OCI-LY7 (cell line): ENCODE measurements around the gene XIRP2. TPM values are rescaled to one million over a fixed set of nuclear protein-coding genes. Genes with fewer than 3 reads are reported as not detected.

Experiments
- BruUV-seq: library from RNA; stranded (reverse); fragments of 400-500 nt; replicated peaks from 2 replicates; lab custom pipeline; 2021; lab: Mats Ljungman, UMichigan
- CTCF ChIA-PET: fragments of 300-600 bp; sonication (Branson Sonifier 250); formaldehyde crosslinking; loops from one replicate; lab custom pipeline; 2022; ENCODE audit warnings: antibody characterized with exemption; ENCODE audit not compliant: unreplicated experiment; lab: Charles Lee
- POLR2A ChIA-PET: fragments of 300-600 bp; sonication (Branson Sonifier 250); formaldehyde crosslinking; loops from one replicate; lab custom pipeline; 2022; ENCODE audit warnings: antibody characterized with exemption; lab: Charles Lee
- DNase-seq: peaks from one replicate; pipeline ENCODE4 v3.0.0-alpha.2; 2015; ENCODE audit warnings: low spot score
- H2AFZ ChIP-seq: fragments of 200-600 bp; sonication (generic), shearing (Covaris generic); 2 replicates; pipeline ENCODE4 v1.6.1; 2014; ENCODE audit warnings: mild to moderate bottlenecking, antibody characterized with exemption, low read length, moderate library complexity
- H3K27ac ChIP-seq: fragments of 200-600 bp; sonication (generic); 2 replicates; pipeline ENCODE4 v1.5.1; 2014; ENCODE audit warnings: mixed run types, low read depth, mild to moderate bottlenecking, moderate library complexity, low read length, inconsistent platforms; ENCODE audit not compliant: poor library complexity, severe bottlenecking
- H3K36me3 ChIP-seq: fragments of 200-600 bp; sonication (generic); 2 replicates; pipeline ENCODE4 v1.6.1; 2014; ENCODE audit warnings: mild to moderate bottlenecking, antibody characterized with exemption, low read length, moderate library complexity, mixed read lengths; ENCODE audit not compliant: insufficient read depth
- H3K4me1 ChIP-seq: fragments of 200-600 bp; sonication (generic); 2 replicates; pipeline ENCODE4 v1.5.1; 2014; ENCODE audit warnings: mild to moderate bottlenecking, low read length; ENCODE audit not compliant: insufficient read depth, poor library complexity, severe bottlenecking
- H3K4me2 ChIP-seq: fragments of 200-600 bp; sonication (generic); 2 replicates; pipeline ENCODE4 v1.6.1; 2014; ENCODE audit warnings: mild to moderate bottlenecking, low read length
- H3K4me3 ChIP-seq: fragments of 200-600 bp; sonication (generic); 2 replicates; pipeline ENCODE4 v1.5.1; 2014; ENCODE audit warnings: mild to moderate bottlenecking, low read depth, low read length; ENCODE audit not compliant: poor library complexity, severe bottlenecking
- H3K79me2 ChIP-seq: fragments of 200-600 bp; sonication (generic); 2 replicates; pipeline ENCODE4 v1.6.1; 2016; ENCODE audit warnings: low read depth, mild to moderate bottlenecking, low read length, moderate library complexity, mixed read lengths; ENCODE audit not compliant: insufficient read depth
- H3K9me2 ChIP-seq: fragments of 200-600 bp; sonication (generic); 2 replicates; pipeline ENCODE4 v1.6.1; 2016; ENCODE audit warnings: mild to moderate bottlenecking, low read length, mixed read lengths; ENCODE audit not compliant: insufficient read depth
- H3K9me3 ChIP-seq: fragments of 200-600 bp; sonication (generic); 2 replicates; pipeline ENCODE4 v1.6.1; 2014; ENCODE audit warnings: mild to moderate bottlenecking, mixed run types, low read length, mixed read lengths
- H4K20me1 ChIP-seq: fragments of 200-600 bp; sonication (generic); 2 replicates; pipeline ENCODE4 v1.6.1; 2014; ENCODE audit warnings: mild to moderate bottlenecking, antibody characterized with exemption, low read length, moderate library complexity, mixed read lengths; ENCODE audit not compliant: insufficient read depth
- CTCF ChIP-seq: fragments of 200-600 bp; sonication (generic); conservative IDR thresholded peaks from 2 replicates; pipeline ENCODE4 v1.5.1; 2014; ENCODE audit warnings: mild to moderate bottlenecking, antibody characterized with exemption, low read length, moderate library complexity, mixed read lengths
- EZH2phosphoT487 ChIP-seq: fragments of 200-600 bp; sonication (generic); IDR thresholded peaks from 2 replicates; pipeline ENCODE4 v1.6.1; 2018; ENCODE audit warnings: low read depth, borderline replicate concordance, mild to moderate bottlenecking, mixed run types, antibody characterized with exemption, low read length, moderate library complexity, mixed read lengths
- intact Hi-C: fragments of 100-400 bp; cut with micrococcal nuclease; formaldehyde crosslinking; loops from one replicate; pipeline ENCODE4 v1.10.0; 2022; ENCODE audit not compliant: unreplicated experiment
- total RNA-seq, 2 experiments: library from RNA; depleted of rRNA in 1 of 2; stranded (reverse); fragments of >200 nt in 1 of 2; shearing (Covaris generic) in 1 of 2; gene quantifications; 2 replicates each; pipeline ENCODE4 v1.2.3, GENCODE V29; 2014 to 2022

XIRP2 gene
- total RNA-seq, 2 experiments from 2014 or later = not detected

GRCh38 chr2:167005096-167005495 lies 116.8 kb downstream of the XIRP2 start:
- ChIA-PET CTCF (no interaction called here), POLR2A (no interaction called here)
- no peak overlapping the region for H2AFZ ChIP-seq
- H3K36me3 ChIP-seq = no peaks in the 10 kb centered on the region
- no peak for DNase-seq
- H3K79me2 ChIP-seq = no peaks in the 10 kb centered on the region
- no peak for TF ChIP-seq CTCF
- no peak for TF ChIP-seq EZH2phosphoT487
- intact Hi-C loops = no loop called here
- H3K27ac ChIP-seq = no peak overlapping the region
- no TSS peak for BruUV-seq
- no peaks in the 10 kb centered on the region for H3K9me2 ChIP-seq
- no peaks in the 10 kb centered on the region for H3K9me3 ChIP-seq
- no peak overlapping the region for H3K4me3 ChIP-seq
- no peaks in the 10 kb centered on the region for H3K4me1 ChIP-seq
- H3K4me2 ChIP-seq = no peak overlapping the region
- H4K20me1 ChIP-seq = no peaks in the 10 kb centered on the region

GRCh38 chr2:167013227-167013626 lies 124.9 kb downstream of the XIRP2 start:
- H3K27ac ChIP-seq = no peak overlapping the region
- POLR2A ChIA-PET = no interaction called here
- no peak overlapping the region for H3K4me2 ChIP-seq
- intact Hi-C loops = no loop called here
- no peaks in the 10 kb centered on the region for H3K9me3 ChIP-seq
- H3K79me2 ChIP-seq = no peaks in the 10 kb centered on the region
- no peak for TF ChIP-seq EZH2phosphoT487
- no peak for TF ChIP-seq CTCF
- CTCF ChIA-PET = no interaction called here
- no peaks in the 10 kb centered on the region for H4K20me1 ChIP-seq
- H2AFZ ChIP-seq = no peak overlapping the region
- H3K4me1 ChIP-seq = no peaks in the 10 kb centered on the region
- H3K4me3 ChIP-seq = no peak overlapping the region
- no peak for DNase-seq
- H3K9me2 ChIP-seq = no peaks in the 10 kb centered on the region
- H3K36me3 ChIP-seq = no peaks in the 10 kb centered on the region
- no TSS peak for BruUV-seq

GRCh38 chr2:167015806-167016205 lies 127.5 kb downstream of the XIRP2 start:
- no TSS peak for BruUV-seq
- H3K27ac ChIP-seq = no peak overlapping the region
- no peak for DNase-seq
- H3K4me2 ChIP-seq = no peak overlapping the region
- no peak overlapping the region for H3K4me3 ChIP-seq
- H3K4me1 ChIP-seq = no peaks in the 10 kb centered on the region
- H4K20me1 ChIP-seq = no peaks in the 10 kb centered on the region
- no peak for TF ChIP-seq EZH2phosphoT487
- no peaks in the 10 kb centered on the region for H3K9me3 ChIP-seq
- H3K79me2 ChIP-seq = no peaks in the 10 kb centered on the region
- H2AFZ ChIP-seq = no peak overlapping the region
- ChIA-PET CTCF (no interaction called here), POLR2A (no interaction called here)
- intact Hi-C loops = no loop called here
- no peaks in the 10 kb centered on the region for H3K36me3 ChIP-seq
- H3K9me2 ChIP-seq = no peaks in the 10 kb centered on the region
